Gastroesophageal sphincter (tissue), 4 donors: ENCODE data around the gene SPINK2. TPM values are rescaled to one million over a fixed set of nuclear protein-coding genes. Genes with fewer than 3 reads are reported as not detected.

Experiments
- ATAC-seq: fragments of 150-250 bp; one replicate; pipeline ENCODE4 v1.9.1; 2016; ENCODE audit warnings: mild to moderate bottlenecking, moderate library complexity
- H3K27ac ChIP-seq, 4 donors: fragments of 200-600 bp; sonication (generic) in 3 of 4; 1 replicate in 3 of 4; 2 replicates in 1 of 4; pipeline ENCODE4 v1.5.1; 2016 to 2019
- H3K27me3 ChIP-seq: fragments of 200-600 bp; sonication (generic); one replicate; pipeline ENCODE4 v1.5.1; 2019
- H3K36me3 ChIP-seq, 2 donors: fragments of 200-600 bp; sonication (generic); one replicate each; pipeline ENCODE4 v1.5.1; 2019; ENCODE audit warnings: control low read depth in 1 of 2
- H3K4me1 ChIP-seq, 3 donors: fragments of 200-600 bp; sonication (generic); 1 replicate in 2 of 3; 2 replicates in 1 of 3; pipeline ENCODE4 v1.5.1; 2016 to 2019; ENCODE audit warnings: control low read depth in 2 of 3
- H3K4me3 ChIP-seq, 2 donors: fragments of 200-600 bp; sonication (generic); one replicate each; pipeline ENCODE4 v1.5.1; 2019; ENCODE audit warnings: mild to moderate bottlenecking in 1 of 2, moderate library complexity in 1 of 2
- H3K9me3 ChIP-seq, 3 donors: fragments of 200-600 bp; sonication (generic); one replicate each; pipeline ENCODE4 v1.5.1; 2017 to 2019; ENCODE audit warnings: control low read depth in 2 of 3
- EP300 ChIP-seq: sonication (generic); formaldehyde crosslinking; IDR thresholded peaks from one replicate; pipeline ENCODE4 v1.6.1; 2017; ENCODE audit warnings: antibody characterized with exemption, mild to moderate bottlenecking
- POLR2A ChIP-seq, 2 donors: fragments of 450-650 bp; IDR thresholded peaks; one replicate each; pipeline ENCODE4 v1.6.1; 2017; ENCODE audit warnings: antibody characterized with exemption in 2 of 2, mild to moderate bottlenecking in 2 of 2, moderate library complexity in 1 of 2
- POLR2AphosphoS5 ChIP-seq: sonication (generic); formaldehyde crosslinking; IDR thresholded peaks from one replicate; pipeline ENCODE4 v1.6.1; 2017; ENCODE audit warnings: antibody characterized with exemption
- WGBS, 2 donors: methylation state at CpG; one replicate each; pipeline ENCODE4 v1.1.5; 2018; ENCODE audit warnings: low coverage in 1 of 2; 5-methylcytosine and 5-hydroxymethylcytosine counted together
- total RNA-seq, 4 donors: library from RNA; depleted of rRNA; stranded (reverse); fragments of >200 nt; gene quantifications; one replicate each; pipeline ENCODE4 v1.1.0, GENCODE V29; 2016
- TF ChIP-seq, protein P1 (sequence below), 4 experiments: fragments of 200-600 bp in 2 of 4; fragments of 450-650 bp in 2 of 4; sonication (generic) in 1 of 4; IDR thresholded peaks; one replicate each; pipeline ENCODE4 v1.5.1; 2017 to 2019; ENCODE audit warnings: antibody characterized with exemption in 4 of 4, mild to moderate bottlenecking in 2 of 4, moderate library complexity in 2 of 4

The SPINK2 gene
- total RNA-seq, 4 donors from 2014 or later, result not detected

DNA sequence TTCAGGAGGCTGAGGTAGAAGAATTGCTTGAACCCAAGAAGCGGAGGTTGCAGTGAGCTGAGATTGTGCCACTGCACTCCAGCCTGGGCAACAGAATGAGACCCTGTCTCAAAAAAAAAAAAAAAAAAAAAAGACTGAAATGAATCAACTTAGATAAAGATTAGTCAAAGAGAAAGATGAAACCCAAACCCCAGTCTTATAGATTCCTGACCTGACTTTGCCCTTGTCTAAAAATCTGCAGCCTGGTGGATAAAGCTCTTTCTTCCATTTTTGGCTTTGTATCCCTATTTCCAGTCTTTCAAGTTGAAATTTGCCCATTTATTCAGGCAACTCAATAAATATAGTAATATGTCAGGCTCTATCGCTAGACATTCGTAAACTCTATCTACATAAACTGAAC is 39.3 kb upstream of the SPINK2 start:
- H3K4me1 ChIP-seq, result no peaks in the 10 kb centered on the region
- no peak for TF ChIP-seq EP300
- no peak for TF ChIP-seq POLR2A (IDR thresholded peaks at IDR 0.05)
- TF ChIP-seq, protein P1, sequence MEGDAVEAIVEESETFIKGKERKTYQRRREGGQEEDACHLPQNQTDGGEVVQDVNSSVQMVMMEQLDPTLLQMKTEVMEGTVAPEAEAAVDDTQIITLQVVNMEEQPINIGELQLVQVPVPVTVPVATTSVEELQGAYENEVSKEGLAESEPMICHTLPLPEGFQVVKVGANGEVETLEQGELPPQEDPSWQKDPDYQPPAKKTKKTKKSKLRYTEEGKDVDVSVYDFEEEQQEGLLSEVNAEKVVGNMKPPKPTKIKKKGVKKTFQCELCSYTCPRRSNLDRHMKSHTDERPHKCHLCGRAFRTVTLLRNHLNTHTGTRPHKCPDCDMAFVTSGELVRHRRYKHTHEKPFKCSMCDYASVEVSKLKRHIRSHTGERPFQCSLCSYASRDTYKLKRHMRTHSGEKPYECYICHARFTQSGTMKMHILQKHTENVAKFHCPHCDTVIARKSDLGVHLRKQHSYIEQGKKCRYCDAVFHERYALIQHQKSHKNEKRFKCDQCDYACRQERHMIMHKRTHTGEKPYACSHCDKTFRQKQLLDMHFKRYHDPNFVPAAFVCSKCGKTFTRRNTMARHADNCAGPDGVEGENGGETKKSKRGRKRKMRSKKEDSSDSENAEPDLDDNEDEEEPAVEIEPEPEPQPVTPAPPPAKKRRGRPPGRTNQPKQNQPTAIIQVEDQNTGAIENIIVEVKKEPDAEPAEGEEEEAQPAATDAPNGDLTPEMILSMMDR (IDR thresholded peaks at IDR 0.05), result no peak
- no peak for TF ChIP-seq POLR2AphosphoS5

DNA sequence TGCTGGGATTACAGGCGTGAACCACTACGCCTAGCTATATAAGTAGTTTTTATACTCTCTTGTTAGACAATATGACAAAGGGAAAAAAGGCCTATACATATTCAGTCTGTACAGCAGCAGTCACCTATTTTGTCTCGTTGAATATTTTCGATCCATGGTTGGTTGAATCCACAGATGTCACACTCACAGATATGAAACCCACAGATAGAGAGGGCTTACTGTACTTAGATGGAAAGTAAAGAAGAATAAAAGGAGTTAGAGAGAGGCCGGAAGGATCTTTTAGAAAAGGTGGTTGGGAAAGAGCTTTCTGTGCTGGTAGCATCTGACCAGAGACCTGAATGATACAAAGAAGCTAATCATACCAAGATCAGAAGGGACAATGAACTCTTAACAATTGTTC is 38.3 kb upstream of the SPINK2 start:
- no peaks in the 10 kb centered on the region for H3K9me3 ChIP-seq
- WGBS, 2 donors, result 94 to 97% methylated on average over 3 to 5 of the region's 5 CpGs
- TF ChIP-seq, protein P1 (IDR thresholded peaks at IDR 0.05), result no peak
- TF ChIP-seq POLR2AphosphoS5 (no peak), EP300 (no peak), POLR2A (IDR thresholded peaks at IDR 0.05) (no peak)
- no peak overlapping the region for H3K4me3 ChIP-seq
- no peak for ATAC-seq
- no peaks in the 10 kb centered on the region for H3K27me3 ChIP-seq
- no peaks in the 10 kb centered on the region for H3K4me1 ChIP-seq
- no peak overlapping the region for H3K27ac ChIP-seq
- H3K36me3 ChIP-seq, result no peaks in the 10 kb centered on the region

More for the DNA sequence above, 39.3 kb upstream of the SPINK2 start:
- Histone ChIP-seq H3K27ac (no peak overlapping the region), H3K36me3 (no peaks in the 10 kb centered on the region), H3K9me3 (no peaks in the 10 kb centered on the region), H3K4me3 (no peak overlapping the region), H3K27me3 (no peaks in the 10 kb centered on the region)
- no peak for ATAC-seq
- WGBS, 2 donors, result 88 to 100% methylated on average over 2 to 3 of the region's 3 CpGs

DNA sequence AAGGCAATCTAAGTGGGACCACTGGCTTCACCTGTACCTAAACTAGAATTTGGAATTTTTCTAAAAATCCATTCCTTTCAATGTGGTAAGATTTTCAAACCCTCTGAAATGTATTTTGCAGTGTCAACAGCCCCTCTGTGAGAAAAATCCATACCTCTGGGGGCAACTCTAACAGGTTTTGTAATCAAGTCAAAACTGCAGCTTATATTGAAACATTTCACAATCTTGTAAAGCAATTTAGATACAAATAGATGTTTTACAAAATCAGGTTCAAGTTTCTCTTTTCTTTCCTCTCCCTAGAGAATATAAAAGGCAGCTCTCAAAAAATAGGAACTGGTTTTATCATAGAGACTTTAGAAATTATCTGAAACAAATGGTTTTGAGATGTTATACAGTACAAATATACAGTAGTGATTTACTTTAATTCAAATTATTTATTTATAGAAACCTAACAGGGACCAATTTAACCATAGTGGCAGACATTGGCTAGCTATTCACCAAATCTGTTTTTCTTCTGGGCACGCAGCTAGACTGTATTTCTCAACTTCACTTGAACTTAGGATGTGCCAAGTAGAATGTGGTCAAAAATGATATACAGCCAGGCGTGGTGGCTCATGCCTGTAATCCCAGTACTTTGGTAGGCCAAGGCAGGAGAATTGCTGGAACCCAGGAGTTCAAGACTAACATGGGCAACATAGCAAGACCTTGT is 36.3 kb upstream of the SPINK2 start:
- no peaks in the 10 kb centered on the region for H3K36me3 ChIP-seq
- no peak overlapping the region for H3K27ac ChIP-seq
- H3K4me3 ChIP-seq, result no peak overlapping the region
- TF ChIP-seq EP300 (no peak), POLR2A (IDR thresholded peaks at IDR 0.05) (no peak), POLR2AphosphoS5 (no peak)
- TF ChIP-seq, protein P1 (IDR thresholded peaks at IDR 0.05), result no peak
- no peak for ATAC-seq
- 63 to 100% methylated on average over 1 to 2 of the region's 2 CpGs for WGBS, 2 donors
- no peaks in the 10 kb centered on the region for H3K4me1 ChIP-seq
- H3K9me3 ChIP-seq, result no peaks in the 10 kb centered on the region
- no peaks in the 10 kb centered on the region for H3K27me3 ChIP-seq

DNA sequence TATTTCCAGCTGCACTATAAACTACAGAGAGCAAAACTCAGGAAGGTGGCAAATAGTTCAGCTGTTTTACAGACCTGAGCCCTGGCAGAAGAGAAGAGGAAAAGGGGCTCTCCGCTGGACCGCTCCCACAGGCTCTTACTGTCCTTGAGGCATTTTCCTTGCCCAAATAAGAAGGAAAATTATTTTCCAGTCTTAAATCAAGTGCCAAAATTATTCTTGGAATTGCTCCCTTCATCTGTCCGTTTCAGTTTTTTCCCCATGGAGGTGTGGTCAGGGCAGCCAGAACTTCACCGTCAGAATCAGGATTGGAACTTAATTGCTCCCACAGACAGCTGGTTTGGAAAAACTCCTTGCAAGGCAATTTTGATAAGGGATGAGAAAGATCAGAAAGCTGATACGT is 35.2 kb upstream of the SPINK2 start:
- ATAC-seq, result no peak
- no peak overlapping the region for H3K4me3 ChIP-seq
- WGBS, 2 donors, result 30 to 32% methylated on average over 5 of the region's 5 CpGs

More for the DNA sequence above, 35.2 kb upstream of the SPINK2 start:
- H3K4me1 ChIP-seq, result no peaks in the 10 kb centered on the region
- H3K27me3 ChIP-seq, result no peaks in the 10 kb centered on the region
- no peak for TF ChIP-seq POLR2AphosphoS5
- TF ChIP-seq POLR2A (IDR thresholded peaks at IDR 0.05), result no peak
- TF ChIP-seq, protein P1 (IDR thresholded peaks at IDR 0.05), result no peak
- TF ChIP-seq EP300, result no peak
- no peak overlapping the region for H3K27ac ChIP-seq
- H3K9me3 ChIP-seq, result no peaks in the 10 kb centered on the region
- H3K36me3 ChIP-seq, result no peaks in the 10 kb centered on the region
